Calu3 (cell line): ENCODE data around the gene ODAD4. TPM values are rescaled to one million over a fixed set of nuclear protein-coding genes. Genes with fewer than 3 reads are reported as not detected.

Source experiments
- BruUV-seq: library from RNA; stranded (reverse); fragments of 400-500 nt; replicated peaks from 2 replicates; lab custom pipeline; 2021; lab: Mats Ljungman, UMichigan
- CTCF ChIA-PET: fragments of 300-600 bp; sonication (Branson Sonifier 250); formaldehyde crosslinking; loops from one replicate; lab custom pipeline; 2022; ENCODE audit warnings: antibody characterized with exemption; lab: Charles Lee
- DNase-seq: peaks from one replicate; pipeline ENCODE4 v3.0.0; 2022
- H3K27ac Mint-ChIP-seq: one replicate; pipeline ENCODE4 v1.8.0; 2022; ENCODE audit warnings: mixed read lengths; ENCODE audit not compliant: unreplicated experiment
- H3K27me3 Mint-ChIP-seq: one replicate; pipeline ENCODE4 v1.8.0; 2022; ENCODE audit warnings: mixed read lengths; ENCODE audit not compliant: unreplicated experiment
- H3K36me3 Mint-ChIP-seq: one replicate; pipeline ENCODE4 v1.8.0; 2022; ENCODE audit warnings: mild to moderate bottlenecking, moderate library complexity, mixed read lengths; ENCODE audit not compliant: insufficient read depth, unreplicated experiment
- H3K4me1 Mint-ChIP-seq: one replicate; pipeline ENCODE4 v1.8.0; 2022; ENCODE audit warnings: mild to moderate bottlenecking, low read depth, mixed read lengths; ENCODE audit not compliant: unreplicated experiment
- H3K4me3 Mint-ChIP-seq: one replicate; pipeline ENCODE4 v1.8.0; 2022; ENCODE audit warnings: mild to moderate bottlenecking, low read depth, moderate library complexity, mixed read lengths; ENCODE audit not compliant: unreplicated experiment
- H3K9me3 Mint-ChIP-seq: one replicate; pipeline ENCODE4 v1.8.0; 2022; ENCODE audit warnings: low read depth, mixed read lengths; ENCODE audit not compliant: unreplicated experiment
- CTCF ChIP-seq: fragments of 200-600 bp; IDR thresholded peaks from one replicate; pipeline ENCODE4 v1.8.0; 2022; ENCODE audit warnings: antibody characterized with exemption; ENCODE audit not compliant: unreplicated experiment
- intact Hi-C: fragments of 100-400 bp; cut with micrococcal nuclease; formaldehyde crosslinking; loops from one replicate; pipeline ENCODE4 v1.10.0; 2022; ENCODE audit not compliant: unreplicated experiment
- total RNA-seq: library from RNA; stranded (reverse); gene quantifications from 2 replicates; pipeline ENCODE4 v1.2.3, GENCODE V29; 2022

Gene ODAD4
- total RNA-seq, 1 experiment from 2014 or later = 2.7 TPM

GRCh38 chr17:41932816-41933389 is 2.5 kb downstream of the ODAD4 start:
- CTCF ChIA-PET = interaction anchor here (0.6 to 0.7 kb wide), 12 partner anchors 9 to 1517 kb away, joined by 3 to 7 read pairs (median 4); partner anchors contain the start of gene DNAJC7
- Mint-ChIP-seq H3K4me1 (peaks cover 11% of the 10 kb centered on the region), H3K4me3 (no peak overlapping the region), H3K27ac (no peak overlapping the region), H3K27me3 (no peaks in the 10 kb centered on the region), H3K36me3 (peaks cover 12% of the 10 kb centered on the region), H3K9me3 (no peaks in the 10 kb centered on the region)
- no peak for TF ChIP-seq CTCF
- BruUV-seq = no TSS peak
- no peak for DNase-seq
- intact Hi-C loops = no loop called here

DNA sequence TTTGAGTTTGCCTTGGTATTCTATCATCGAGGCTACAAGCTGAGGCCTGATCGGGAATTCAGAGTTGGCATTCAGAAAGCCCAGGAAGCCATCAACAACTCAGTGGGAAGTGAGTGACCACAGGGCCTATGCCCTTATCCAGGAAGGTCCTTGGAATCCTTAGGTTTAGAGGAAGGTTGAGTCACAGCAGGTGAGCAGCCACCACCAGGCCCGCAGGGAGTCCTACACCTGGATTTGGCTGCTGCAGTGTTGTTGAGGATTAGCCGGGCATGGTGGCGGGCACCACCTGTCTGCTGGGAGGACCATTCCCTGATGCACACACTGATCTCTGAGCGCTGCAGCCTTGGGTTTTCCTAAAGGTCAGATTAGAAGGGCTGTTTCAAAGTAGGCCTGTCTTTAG is 5.2 kb downstream of the ODAD4 start:
- no peaks in the 10 kb centered on the region for H3K4me1 Mint-ChIP-seq
- intact Hi-C loops = no loop called here
- H3K9me3 Mint-ChIP-seq = no peaks in the 10 kb centered on the region
- H3K27me3 Mint-ChIP-seq = peaks cover 19% of the 10 kb centered on the region
- no peak for DNase-seq
- no peak overlapping the region for H3K27ac Mint-ChIP-seq
- BruUV-seq = no TSS peak
- peaks cover 3% of the 10 kb centered on the region for H3K36me3 Mint-ChIP-seq
- CTCF ChIA-PET = no interaction called here
- H3K4me3 Mint-ChIP-seq = no peak overlapping the region
- TF ChIP-seq CTCF = no peak

DNA sequence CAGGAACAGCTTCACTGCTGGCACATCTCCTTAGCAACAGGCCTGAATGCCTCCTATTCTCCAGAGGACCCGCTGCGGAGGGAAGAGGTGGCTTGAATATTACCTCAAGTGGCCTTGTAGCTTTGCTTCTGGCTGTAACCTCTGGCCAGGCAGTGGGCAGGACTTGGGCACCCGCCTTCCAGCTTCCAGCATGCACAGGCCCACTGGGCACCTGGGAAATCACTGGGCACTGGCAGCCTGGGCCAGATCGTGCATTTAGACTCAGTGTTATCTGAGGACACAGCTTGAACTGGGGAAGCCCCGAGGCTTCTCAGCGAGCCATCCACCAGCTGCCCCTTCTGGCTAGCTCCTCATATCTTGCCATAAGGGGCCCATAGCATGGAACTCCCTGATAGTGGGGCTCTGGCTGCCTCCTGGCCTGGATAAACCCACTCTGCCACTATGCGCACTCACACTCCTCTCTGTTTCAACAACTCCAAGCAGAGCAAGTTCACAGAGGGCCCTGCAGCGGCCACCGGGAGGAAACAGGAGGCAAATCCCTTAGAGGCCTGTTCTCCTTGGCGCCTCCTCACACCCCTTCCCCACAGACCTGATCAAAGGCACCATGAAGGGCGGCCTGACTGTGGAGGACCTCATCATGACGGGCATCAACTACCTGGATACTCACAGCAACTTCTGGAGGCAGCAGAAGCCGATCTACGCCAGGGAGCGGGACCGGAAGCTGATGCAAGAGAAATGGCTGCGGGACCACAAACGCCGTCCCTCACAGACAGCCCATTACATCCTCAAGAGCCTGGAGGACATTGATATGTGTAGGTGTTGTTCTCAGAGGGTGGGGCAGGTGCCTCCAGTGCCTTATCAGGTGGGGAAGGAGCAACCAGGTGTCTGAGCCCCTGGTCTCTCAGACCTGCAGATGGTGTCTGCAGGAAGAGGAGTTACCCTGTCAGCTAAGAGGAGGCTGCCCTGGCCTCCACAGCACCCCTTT is 7.8 kb downstream of the ODAD4 start:
- BruUV-seq = no TSS peak
- no peak for DNase-seq
- intact Hi-C loops = no loop called here
- H3K4me3 Mint-ChIP-seq = no peak overlapping the region
- no peak for TF ChIP-seq CTCF
- no peaks in the 10 kb centered on the region for H3K36me3 Mint-ChIP-seq
- H3K4me1 Mint-ChIP-seq = no peaks in the 10 kb centered on the region
- H3K27ac Mint-ChIP-seq = no peak overlapping the region
- H3K9me3 Mint-ChIP-seq = no peaks in the 10 kb centered on the region
- H3K27me3 Mint-ChIP-seq = peaks cover 29% of the 10 kb centered on the region
- CTCF ChIA-PET = interaction anchor here (0.7 kb wide), 1 partner anchor 8 kb away, joined by 3 read pairs; no protein-coding TSS in a partner anchor

- intact Hi-C loops = no loop called here
- Mint-ChIP-seq H3K9me3 (no peaks in the 10 kb centered on the region), H3K36me3 (no peaks in the 10 kb centered on the region), H3K4me3 (no peak overlapping the region), H3K4me1 (no peaks in the 10 kb centered on the region), H3K27me3 (peaks cover 29% of the 10 kb centered on the region), H3K27ac (no peak overlapping the region)
- no peak for TF ChIP-seq CTCF
- BruUV-seq = no TSS peak
- no peak for DNase-seq
- CTCF ChIA-PET = interaction anchor here (0.7 kb wide), 1 partner anchor 9 kb away, joined by 3 read pairs; no protein-coding TSS in a partner anchor
Observed at GRCh38 chr17:41939044-41939692, 8.8 kb downstream of the ODAD4 start.
